HEK293 (cell line): Measurements from ENCODE around the gene MAP3K5.
A peak's percentile ranks its signal among the peaks of the same experiment; 100 is the strongest.

Experiments
- CTCF ChIA-PET: fragments of 350-600 bp; formaldehyde crosslinking; extraction: SDS; loops from one replicate; lab custom pipeline; 2021; ENCODE audit warnings: antibody characterized with exemption; lab: Yijun Ruan, JAX
- POLR2A ChIA-PET: fragments of 300-600 bp; formaldehyde crosslinking; extraction: SDS; loops from one replicate; lab custom pipeline; 2020; ENCODE audit warnings: antibody characterized with exemption, inconsistent platforms; lab: Yijun Ruan, JAX
- H3K27ac ChIP-seq: fragments of 200-500 bp; sonication (Bioruptor generic); 2 replicates; pipeline ENCODE4 v1.5.1; 2014; ENCODE audit warnings: low read depth, low read length, control low read depth, inconsistent platforms; ENCODE audit errors: extremely low read depth
- H3K36me3 ChIP-seq, 2 experiments: fragments of 200-500 bp in 1 of 2; sonication (Bioruptor generic) in 1 of 2; 1 replicate in 1 of 2; 2 replicates in 1 of 2; pipeline ENCODE4 v1.5.1; 2014 to 2017; ENCODE audit warnings: inconsistent platforms in 2 of 2, low read length in 2 of 2; ENCODE audit not compliant: control insufficient read depth in 2 of 2, insufficient read depth in 1 of 2
- H3K4me1 ChIP-seq: fragments of 200-500 bp; sonication (Bioruptor generic); 2 replicates; pipeline ENCODE4 v1.5.1; 2014; ENCODE audit warnings: mild to moderate bottlenecking, low read length, inconsistent platforms; ENCODE audit not compliant: control insufficient read depth, insufficient read depth
- H3K4me3 ChIP-seq: 2 replicates; pipeline ENCODE4 v1.5.1; 2011; ENCODE audit warnings: low read depth, mild to moderate bottlenecking, control low read depth, low read length, moderate library complexity
- H3K9me3 ChIP-seq: fragments of 200-500 bp; sonication (Bioruptor generic); 2 replicates; pipeline ENCODE4 v1.5.1; 2014; ENCODE audit warnings: low read depth, low read length, inconsistent platforms; ENCODE audit not compliant: control insufficient read depth, insufficient read depth
- RBAK ChIP-seq: fragments of 450-650 bp; formaldehyde crosslinking; IDR thresholded peaks from 2 replicates; pipeline ENCODE4 v1.5.1; 2016; ENCODE audit warnings: missing biosample characterization, missing genetic modification characterization
- SP7 ChIP-seq: fragments of 450-650 bp; formaldehyde crosslinking; IDR thresholded peaks from 2 replicates; pipeline ENCODE4 v1.5.1; 2016; ENCODE audit warnings: missing biosample characterization, missing genetic modification characterization
- TCF7L2 ChIP-seq: IDR thresholded peaks from 2 replicates; pipeline ENCODE4 v1.6.1; 2011; ENCODE audit warnings: low read depth, mild to moderate bottlenecking, inconsistent platforms, low read length, moderate library complexity, borderline replicate concordance
- YY1 ChIP-seq: fragments of 450-650 bp; formaldehyde crosslinking; IDR thresholded peaks from 2 replicates; pipeline ENCODE4 v1.5.1; 2018; ENCODE audit warnings: missing biosample characterization, missing genetic modification characterization
- ZBTB49 ChIP-seq: fragments of 450-650 bp; formaldehyde crosslinking; IDR thresholded peaks from 2 replicates; pipeline ENCODE4 v1.5.1; 2016; ENCODE audit warnings: missing biosample characterization, missing genetic modification characterization, low read depth
- ZFP41 ChIP-seq: fragments of 450-650 bp; formaldehyde crosslinking; IDR thresholded peaks from 2 replicates; pipeline ENCODE4 v1.5.1; 2016; ENCODE audit warnings: missing biosample characterization, missing genetic modification characterization, borderline replicate concordance
- ZNF10 ChIP-seq: fragments of 450-650 bp; formaldehyde crosslinking; IDR thresholded peaks from 2 replicates; pipeline ENCODE4 v1.5.1; 2017; ENCODE audit warnings: missing biosample characterization, missing genetic modification characterization
- ZNF398 ChIP-seq: fragments of 450-650 bp; formaldehyde crosslinking; IDR thresholded peaks from 2 replicates; pipeline ENCODE4 v1.5.1; 2017; ENCODE audit warnings: missing biosample characterization, missing genetic modification characterization
- ZNF404 ChIP-seq: fragments of 450-650 bp; formaldehyde crosslinking; IDR thresholded peaks from 2 replicates; pipeline ENCODE4 v1.5.1; 2017; ENCODE audit warnings: missing biosample characterization, missing genetic modification characterization
- ZNF571 ChIP-seq: fragments of 450-650 bp; formaldehyde crosslinking; IDR thresholded peaks from 2 replicates; pipeline ENCODE4 v1.5.0; 2017; ENCODE audit warnings: missing biosample characterization, missing genetic modification characterization
- ZNF596 ChIP-seq: fragments of 450-650 bp; IDR thresholded peaks from 2 replicates; pipeline ENCODE4 v1.5.0; 2018; ENCODE audit warnings: missing biosample characterization, mild to moderate bottlenecking, missing genetic modification characterization, moderate library complexity
- ZNF776 ChIP-seq: fragments of 450-650 bp; formaldehyde crosslinking; IDR thresholded peaks from 2 replicates; pipeline ENCODE4 v1.5.0; 2017; ENCODE audit warnings: missing biosample characterization, missing genetic modification characterization, borderline replicate concordance
- ZNF830 ChIP-seq: fragments of 450-650 bp; IDR thresholded peaks from 2 replicates; pipeline ENCODE4 v1.5.0; 2018; ENCODE audit warnings: missing biosample characterization, missing genetic modification characterization, low read depth, mild to moderate bottlenecking, moderate library complexity
- TF ChIP-seq, protein P1 (sequence below): fragments of 450-650 bp; formaldehyde crosslinking; IDR thresholded peaks from 2 replicates; pipeline ENCODE4 v1.5.1; 2016; ENCODE audit warnings: missing biosample characterization, missing genetic modification characterization
- TF ChIP-seq, protein P2 (sequence below): fragments of 450-650 bp; formaldehyde crosslinking; IDR thresholded peaks from 2 replicates; pipeline ENCODE4 v1.5.1; 2017; ENCODE audit warnings: missing biosample characterization, mild to moderate bottlenecking, missing genetic modification characterization, moderate library complexity

MAP3K5 gene

DNA sequence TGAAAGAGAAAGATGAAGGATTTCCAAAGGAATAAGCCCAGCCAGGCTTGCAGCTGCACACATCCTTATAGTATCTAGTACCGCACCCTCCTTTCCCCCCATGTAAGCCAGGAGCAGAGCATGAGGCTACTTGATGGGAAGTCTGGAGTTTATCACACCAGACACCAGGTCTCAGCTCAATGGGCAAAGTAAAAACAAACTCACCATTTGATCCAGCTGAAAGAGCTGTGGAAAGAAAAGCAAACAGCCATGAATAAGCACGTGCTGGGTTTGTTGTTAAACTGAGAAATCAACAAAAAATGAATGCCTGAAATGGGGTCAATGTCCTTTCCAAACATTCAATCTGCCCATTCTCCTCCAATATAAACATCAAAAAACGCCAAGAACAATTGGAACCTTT lies 191.5 kb downstream of the MAP3K5 start:
- TF ChIP-seq ZNF830 (tag by site-specific recombination): no peak
- CTCF ChIA-PET: interaction anchor here (0.7 to 3.3 kb wide), 6 partner anchors 8 to 192 kb away, joined by 3 to 16 read pairs (median 4); partner anchors contain the start of gene MAP3K5
- POLR2A ChIA-PET: no interaction called here

DNA sequence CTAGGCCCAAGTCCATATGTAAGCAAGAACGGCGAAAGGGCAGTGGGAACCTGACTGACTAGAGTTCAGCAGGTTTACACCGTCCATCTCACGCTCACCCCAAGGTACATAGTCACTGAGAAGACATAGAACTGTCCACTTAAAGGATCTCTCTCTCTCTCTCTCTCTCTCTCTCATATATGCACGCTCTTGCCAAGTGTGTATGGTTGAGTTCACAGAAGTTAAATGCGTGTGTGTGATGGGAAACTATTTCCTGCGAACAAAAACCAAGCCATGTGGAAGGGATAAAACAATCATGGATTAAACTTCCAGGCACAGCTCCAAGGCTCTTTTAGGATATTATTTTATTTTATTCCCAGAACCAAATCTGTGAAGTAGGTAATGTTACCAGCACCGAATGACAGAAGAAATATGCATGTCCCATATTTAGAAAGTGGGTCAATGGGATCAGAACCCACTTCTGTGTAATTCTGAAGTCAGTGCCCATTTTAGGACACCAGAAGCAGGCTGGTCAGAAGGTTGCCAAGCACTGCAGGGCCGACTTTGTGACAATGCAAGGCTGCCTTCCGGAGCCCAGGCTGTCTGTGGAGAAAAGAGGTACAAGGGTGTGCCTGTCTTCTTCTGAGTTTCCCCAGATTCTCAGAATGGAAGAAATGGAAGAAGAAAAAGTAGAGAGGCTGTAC lies 192.8 kb downstream of the MAP3K5 start:
- H3K27ac ChIP-seq: no peak overlapping the region
- TF ChIP-seq ZNF10 (tag by site-specific recombination): no peak
- 0 out of 2 replicates have a peak, but pooled peaks have one; percentile 20 for TF ChIP-seq ZNF596 (tag by site-specific recombination)
- no peaks in the 10 kb centered on the region for H3K9me3 ChIP-seq
- no peak overlapping the region for H3K4me3 ChIP-seq
- H3K4me1 ChIP-seq: no peaks in the 10 kb centered on the region
- H3K36me3 ChIP-seq: no peaks in the 10 kb centered on the region
- ChIA-PET CTCF (interaction anchor here (1.5 to 3.3 kb wide), 2 partner anchors 44 to 193 kb away, joined by 3 to 16 read pairs; partner anchors contain the start of gene MAP3K5), POLR2A (no interaction called here)

More for the DNA sequence above, 191.5 kb downstream of the MAP3K5 start:
- H3K4me1 ChIP-seq: peaks cover 2% of the 10 kb centered on the region
- no peak overlapping the region for H3K4me3 ChIP-seq
- H3K27ac ChIP-seq: no peak overlapping the region
- no peaks in the 10 kb centered on the region for H3K9me3 ChIP-seq
- H3K36me3 ChIP-seq: no peaks in the 10 kb centered on the region

- no peak overlapping the region for H3K4me3 ChIP-seq
- no peaks in the 10 kb centered on the region for H3K4me1 ChIP-seq
- H3K27ac ChIP-seq: no peak overlapping the region
- CTCF ChIA-PET: interaction anchor here (1.5 to 1.8 kb wide), 2 partner anchors 194 kb away, joined by 3 to 4 read pairs; partner anchors contain the start of gene MAP3K5
- no peak for TF ChIP-seq RBAK (tag by site-specific recombination)
- TF ChIP-seq ZNF571 (tag by site-specific recombination): no peak
- TF ChIP-seq ZNF776: no peak
- no peak for TF ChIP-seq SP7 (tag by site-specific recombination)
- TF ChIP-seq, protein P1, sequence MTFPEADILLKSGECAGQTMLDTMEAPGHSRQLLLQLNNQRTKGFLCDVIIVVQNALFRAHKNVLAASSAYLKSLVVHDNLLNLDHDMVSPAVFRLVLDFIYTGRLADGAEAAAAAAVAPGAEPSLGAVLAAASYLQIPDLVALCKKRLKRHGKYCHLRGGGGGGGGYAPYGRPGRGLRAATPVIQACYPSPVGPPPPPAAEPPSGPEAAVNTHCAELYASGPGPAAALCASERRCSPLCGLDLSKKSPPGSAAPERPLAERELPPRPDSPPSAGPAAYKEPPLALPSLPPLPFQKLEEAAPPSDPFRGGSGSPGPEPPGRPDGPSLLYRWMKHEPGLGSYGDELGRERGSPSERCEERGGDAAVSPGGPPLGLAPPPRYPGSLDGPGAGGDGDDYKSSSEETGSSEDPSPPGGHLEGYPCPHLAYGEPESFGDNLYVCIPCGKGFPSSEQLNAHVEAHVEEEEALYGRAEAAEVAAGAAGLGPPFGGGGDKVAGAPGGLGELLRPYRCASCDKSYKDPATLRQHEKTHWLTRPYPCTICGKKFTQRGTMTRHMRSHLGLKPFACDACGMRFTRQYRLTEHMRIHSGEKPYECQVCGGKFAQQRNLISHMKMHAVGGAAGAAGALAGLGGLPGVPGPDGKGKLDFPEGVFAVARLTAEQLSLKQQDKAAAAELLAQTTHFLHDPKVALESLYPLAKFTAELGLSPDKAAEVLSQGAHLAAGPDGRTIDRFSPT (tag by site-specific recombination): no peak
- no peak for TF ChIP-seq ZNF404 (tag by site-specific recombination)
- TF ChIP-seq, protein P2, sequence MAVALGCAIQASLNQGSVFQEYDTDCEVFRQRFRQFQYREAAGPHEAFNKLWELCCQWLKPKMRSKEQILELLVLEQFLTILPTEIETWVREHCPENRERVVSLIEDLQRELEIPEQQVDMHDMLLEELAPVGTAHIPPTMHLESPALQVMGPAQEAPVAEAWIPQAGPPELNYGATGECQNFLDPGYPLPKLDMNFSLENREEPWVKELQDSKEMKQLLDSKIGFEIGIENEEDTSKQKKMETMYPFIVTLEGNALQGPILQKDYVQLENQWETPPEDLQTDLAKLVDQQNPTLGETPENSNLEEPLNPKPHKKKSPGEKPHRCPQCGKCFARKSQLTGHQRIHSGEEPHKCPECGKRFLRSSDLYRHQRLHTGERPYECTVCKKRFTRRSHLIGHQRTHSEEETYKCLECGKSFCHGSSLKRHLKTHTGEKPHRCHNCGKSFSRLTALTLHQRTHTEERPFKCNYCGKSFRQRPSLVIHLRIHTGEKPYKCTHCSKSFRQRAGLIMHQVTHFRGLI (tag by site-specific recombination): no peak
- no peak for TF ChIP-seq ZFP41 (tag by site-specific recombination)
- no peak for TF ChIP-seq YY1 (tag by site-specific recombination)
- no peak for TF ChIP-seq ZBTB49 (tag by site-specific recombination)
- TF ChIP-seq TCF7L2: no peak
- TF ChIP-seq ZNF398: no peak
- no peaks in the 10 kb centered on the region for H3K36me3 ChIP-seq
- POLR2A ChIA-PET: no interaction called here
- no peaks in the 10 kb centered on the region for H3K9me3 ChIP-seq
Observed at GRCh38 chr6:136598048-136598447, 194.2 kb downstream of the MAP3K5 start.
